Ishikawa (cell line): Measurements from ENCODE around the gene OSM.

Experiments
- CEBPB ChIP-seq: IDR thresholded peaks from 2 replicates; pipeline ENCODE4 v1.6.1; 2012
- CREB1 ChIP-seq: IDR thresholded peaks from 2 replicates; pipeline ENCODE4 v1.6.1; 2012; ENCODE audit warnings: low read depth
- EGR1 ChIP-seq: IDR thresholded peaks from 2 replicates; pipeline ENCODE4 v1.6.1; 2012
- EP300 ChIP-seq: IDR thresholded peaks from 2 replicates; pipeline ENCODE4 v1.6.1; 2012; ENCODE audit warnings: borderline replicate concordance
- FOXM1 ChIP-seq: IDR thresholded peaks from 2 replicates; pipeline ENCODE4 v1.6.1; 2012; ENCODE audit warnings: low read depth, borderline replicate concordance
- MAX ChIP-seq: IDR thresholded peaks from 2 replicates; pipeline ENCODE4 v1.6.1; 2012
- NFIC ChIP-seq: IDR thresholded peaks from 2 replicates; pipeline ENCODE4 v1.6.1; 2012
- RAD21 ChIP-seq: IDR thresholded peaks from 2 replicates; pipeline ENCODE4 v1.6.1; 2012; ENCODE audit warnings: low read depth
- REST ChIP-seq: IDR thresholded peaks from 2 replicates; pipeline ENCODE4 v1.6.1; 2012; ENCODE audit warnings: low read depth, mild to moderate bottlenecking
- TAF1 ChIP-seq: IDR thresholded peaks from 2 replicates; pipeline ENCODE4 v1.6.1; 2012; ENCODE audit warnings: low read depth, mild to moderate bottlenecking
- TCF12 ChIP-seq: IDR thresholded peaks from 2 replicates; pipeline ENCODE4 v1.6.1; 2012; ENCODE audit warnings: low read depth
- TEAD4 ChIP-seq: IDR thresholded peaks from 2 replicates; pipeline ENCODE4 v1.6.1; 2012
- USF1 ChIP-seq: IDR thresholded peaks from 2 replicates; pipeline ENCODE4 v1.6.1; 2012
- YY1 ChIP-seq: IDR thresholded peaks from 2 replicates; pipeline ENCODE4 v1.6.1; 2012; ENCODE audit warnings: low read depth
- ZBTB7A ChIP-seq: IDR thresholded peaks from 2 replicates; pipeline ENCODE4 v1.6.1; 2012; ENCODE audit warnings: low read depth

The OSM gene

GRCh38 chr22:30248484-30248883, 18.2 kb downstream of the OSM start:
- TF ChIP-seq YY1 (no peak), TEAD4 (no peak), RAD21 (no peak), FOXM1 (no peak), MAX (no peak), TAF1 (no peak), CREB1 (no peak), REST (no peak), NFIC (no peak), USF1 (no peak), TCF12 (no peak), EGR1 (no peak), EP300 (no peak), ZBTB7A (no peak), CEBPB (no peak)

GRCh38 chr22:30247974-30248373, 18.7 kb downstream of the OSM start:
- TF ChIP-seq NFIC (no peak), EP300 (no peak), RAD21 (no peak), USF1 (no peak), REST (no peak), FOXM1 (no peak), CEBPB (no peak), TEAD4 (no peak), TCF12 (no peak), MAX (no peak), YY1 (no peak)

GRCh38 chr22:30247561-30247960, 19.1 kb downstream of the OSM start:
- TF ChIP-seq MAX (no peak), ZBTB7A (no peak), REST (no peak), CREB1 (no peak), TAF1 (no peak), TCF12 (no peak), YY1 (no peak), TEAD4 (no peak), FOXM1 (no peak), EP300 (no peak), RAD21 (no peak), EGR1 (no peak), CEBPB (no peak), USF1 (no peak), NFIC (no peak)

GRCh38 chr22:30246814-30247376, 19.8 kb downstream of the OSM start:
- no peak for TF ChIP-seq TEAD4
- no peak for TF ChIP-seq CEBPB
- no peak for TF ChIP-seq USF1
- no peak for TF ChIP-seq EP300
- no peak for TF ChIP-seq RAD21
- no peak for TF ChIP-seq CREB1
- TF ChIP-seq EGR1: no peak
- no peak for TF ChIP-seq REST
- no peak for TF ChIP-seq NFIC
- no peak for TF ChIP-seq MAX
- no peak for TF ChIP-seq YY1
- TF ChIP-seq TAF1: no peak
- TF ChIP-seq FOXM1: no peak
- TF ChIP-seq TCF12: no peak
- TF ChIP-seq ZBTB7A: no peak
